Testis (tissue), 3 donors: ENCODE measurements around the gene TRAPPC11. TPM values are rescaled to one million over a fixed set of nuclear protein-coding genes. Genes with fewer than 3 reads are reported as not detected.

ENCODE experiments used
- DNase-seq: peaks from one replicate; pipeline ENCODE4 v3.0.0-alpha.2; 2019
- H3K27ac ChIP-seq, 2 donors: fragments of 200-600 bp; sonication (generic); one replicate each; pipeline ENCODE4 v1.5.1; 2019
- H3K27me3 ChIP-seq: fragments of 200-600 bp; sonication (generic); one replicate; pipeline ENCODE4 v1.5.1; 2019
- H3K36me3 ChIP-seq: fragments of 200-600 bp; sonication (generic); one replicate; pipeline ENCODE4 v1.5.1; 2017; ENCODE audit warnings: low read depth; ENCODE audit errors: missing control alignments
- H3K4me1 ChIP-seq: fragments of 200-600 bp; sonication (generic); one replicate; pipeline ENCODE4 v1.5.1; 2019
- H3K4me3 ChIP-seq, 2 donors: fragments of 200-600 bp; sonication (generic); one replicate each; pipeline ENCODE4 v1.5.1; 2017 to 2019
- H3K9me3 ChIP-seq: fragments of 200-600 bp; sonication (generic); one replicate; pipeline ENCODE4 v1.5.1; 2017
- CTCF ChIP-seq, 3 experiments: fragments of 450-650 bp in 2 of 3; fragments of 200-600 bp in 1 of 3; sonication (generic) in 1 of 3; IDR thresholded peaks; one replicate each; pipeline ENCODE4 v1.5.1; 2016 to 2019; ENCODE audit warnings: antibody characterized with exemption in 3 of 3, mild to moderate bottlenecking in 2 of 3, moderate library complexity in 1 of 3
- POLR2A ChIP-seq: fragments of 450-650 bp; IDR thresholded peaks from one replicate; pipeline ENCODE4 v1.6.1; 2017; ENCODE audit warnings: antibody characterized with exemption, mild to moderate bottlenecking, moderate library complexity
- WGBS, 2 donors: methylation state at CpG; one replicate each; pipeline ENCODE4 v1.1.5; 2018; 5-methylcytosine and 5-hydroxymethylcytosine counted together
- intact Hi-C: fragments of 100-400 bp; cut with DNase I; formaldehyde crosslinking; loops from one replicate; pipeline ENCODE4 v1.15.1; 2023; ENCODE audit warnings: low total_unique reads
- polyA plus RNA-seq: library from polyadenylated mRNA; stranded (reverse); fragments of 350-450 nt; fragmentation: Illumina TruSeq; extraction: RNeasy Lipid Tissue Mini Kit (QIAGEN cat#74804); gene quantifications from one replicate; pipeline ENCODE4 v1.2.3, GENCODE V29; 2014; ENCODE audit warnings: low read depth, low replicate concordance; ENCODE audit not compliant: insufficient read depth
- total RNA-seq, 2 donors: library from RNA; depleted of rRNA; stranded (reverse); fragments of >200 nt; gene quantifications; one replicate each; pipeline ENCODE4 v1.2.3, GENCODE V29; 2016

TRAPPC11 gene
- total and polyA plus RNA-seq, 3 donors from 2014 or later, result 31.2 to 81.6 (median 65.2) TPM

- Histone ChIP-seq H3K27me3 (no peaks in the 10 kb centered on the region), H3K4me1 (no peaks in the 10 kb centered on the region), H3K36me3 (no peaks in the 10 kb centered on the region), H3K4me3 (no peak overlapping the region), H3K27ac (no peak overlapping the region), H3K9me3 (no peaks in the 10 kb centered on the region)
- no peak for TF ChIP-seq CTCF (IDR thresholded peaks at IDR 0.05)
- no peak for TF ChIP-seq POLR2A
- WGBS, 2 donors, result 88 to 100% methylated on average over 4 of the region's 4 CpGs
- intact Hi-C loops, result no loop called here
- no peak for DNase-seq
These were observed 79.9 kb downstream of the TRAPPC11 start for GRCh38 chr4:183738961-183739360.

- no peaks in the 10 kb centered on the region for H3K27me3 ChIP-seq
- H3K4me3 ChIP-seq, result no peak overlapping the region
- 80 to 85% methylated on average over 7 to 48 of the region's 48 CpGs for WGBS, 2 donors
- H3K4me1 ChIP-seq, result no peaks in the 10 kb centered on the region
- no peak for TF ChIP-seq POLR2A
- no peaks in the 10 kb centered on the region for H3K9me3 ChIP-seq
- no peak for DNase-seq
- no peaks in the 10 kb centered on the region for H3K36me3 ChIP-seq
- no peak overlapping the region for H3K27ac ChIP-seq
- intact Hi-C loops, result no loop called here
These were observed 87.5 kb downstream of the TRAPPC11 start for GRCh38 chr4:183746305-183747229.

GRCh38 chr4:183747380-183747779 is 88.3 kb downstream of the TRAPPC11 start:
- Histone ChIP-seq H3K27me3 (no peaks in the 10 kb centered on the region), H3K4me3 (no peak overlapping the region), H3K9me3 (no peaks in the 10 kb centered on the region), H3K36me3 (no peaks in the 10 kb centered on the region), H3K27ac (no peak overlapping the region), H3K4me1 (no peaks in the 10 kb centered on the region)
- WGBS, 2 donors, result 80 to 97% methylated on average over 2 of the region's 2 CpGs
- intact Hi-C loops, result no loop called here
- no peak for TF ChIP-seq CTCF (IDR thresholded peaks at IDR 0.05)
- DNase-seq, result no peak

GRCh38 chr4:183747931-183748670 is 89.0 kb downstream of the TRAPPC11 start:
- Histone ChIP-seq H3K27me3 (no peaks in the 10 kb centered on the region), H3K4me1 (no peaks in the 10 kb centered on the region), H3K27ac (no peak overlapping the region), H3K36me3 (no peaks in the 10 kb centered on the region), H3K4me3 (no peak overlapping the region), H3K9me3 (no peaks in the 10 kb centered on the region)
- intact Hi-C loops, result no loop called here
- TF ChIP-seq CTCF (IDR thresholded peaks at IDR 0.05), result no peak
- DNase-seq, result no peak
- WGBS, 2 donors, result 69 to 70% methylated on average over 6 of the region's 6 CpGs

GRCh38 chr4:183751106-183751505 is 92.0 kb downstream of the TRAPPC11 start:
- no peaks in the 10 kb centered on the region for H3K4me1 ChIP-seq
- no peaks in the 10 kb centered on the region for H3K27me3 ChIP-seq
- DNase-seq, result no peak
- TF ChIP-seq CTCF (IDR thresholded peaks at IDR 0.05), result no peak
- WGBS, 2 donors, result 92 to 96% methylated on average over 4 of the region's 4 CpGs
- H3K36me3 ChIP-seq, result no peaks in the 10 kb centered on the region
- no peak overlapping the region for H3K27ac ChIP-seq
- no peaks in the 10 kb centered on the region for H3K9me3 ChIP-seq
- intact Hi-C loops, result no loop called here
- no peak overlapping the region for H3K4me3 ChIP-seq
